ENCODE results near the gene GOLGA6L6. TPM values are rescaled to one million over a fixed set of nuclear protein-coding genes. Genes with fewer than 3 reads are reported as not detected.
"Not testable (repeated sequence)": the region's sequence is repeated elsewhere in the genome, so short reads cannot be mapped to it uniquely, and the experiment has no call there.

GOLGA6L6 gene
- not detected for total RNA-seq

- not testable (repeated sequence) for DNase-seq (ENCODE audit: low spot score); ATAC-seq (ENCODE audit: low FRiP score)
Measured at GRCh38 chr15:20541700-20542099, at the start of gene GOLGA6L6. Gene GOLGA6L6, minus strand, starts transcription at chr15:20541800. Its CDS starts 91 bp downstream, at chr15:20541709.

GRCh38 chr15:20590069-20590468 is 48.5 kb upstream of the GOLGA6L6 start:
- not testable (repeated sequence) for ATAC-seq (ENCODE audit: low FRiP score); DNase-seq (ENCODE audit: low spot score)

- DNase-seq (ENCODE audit: low spot score); ATAC-seq (ENCODE audit: low FRiP score): not testable (repeated sequence)
Measured at GRCh38 chr15:20586821-20587220, 45.2 kb upstream of the GOLGA6L6 start.

- ATAC-seq (ENCODE audit: low FRiP score); DNase-seq (ENCODE audit: low spot score): not testable (repeated sequence)
Measured at GRCh38 chr15:20582726-20583115, 41.1 kb upstream of the GOLGA6L6 start.

GRCh38 chr15:20582109-20582725 is 40.6 kb upstream of the GOLGA6L6 start:
- DNase-seq (ENCODE audit: low spot score); ATAC-seq (ENCODE audit: low FRiP score): not testable (repeated sequence)

GRCh38 chr15:20581261-20582108 is 39.9 kb upstream of the GOLGA6L6 start:
- DNase-seq (ENCODE audit: low spot score); ATAC-seq (ENCODE audit: low FRiP score): not testable (repeated sequence)

GRCh38 chr15:20579662-20580061 is 38.1 kb upstream of the GOLGA6L6 start:
- DNase-seq (ENCODE audit: low spot score); ATAC-seq (ENCODE audit: low FRiP score): not testable (repeated sequence)

- not testable (repeated sequence) for ATAC-seq (ENCODE audit: low FRiP score); DNase-seq (ENCODE audit: low spot score)
Measured at GRCh38 chr15:20551289-20551688, 9.7 kb upstream of the GOLGA6L6 start.

GRCh38 chr15:20505926-20506658 is 35.5 kb downstream of the GOLGA6L6 start:
- DNase-seq (ENCODE audit: low spot score); ATAC-seq (ENCODE audit: low FRiP score): not testable (repeated sequence)

GRCh38 chr15:20502839-20503238 is 38.8 kb downstream of the GOLGA6L6 start:
- DNase-seq (ENCODE audit: low spot score); ATAC-seq (ENCODE audit: low FRiP score): not testable (repeated sequence)

- ATAC-seq (ENCODE audit: low FRiP score); DNase-seq (ENCODE audit: low spot score): not testable (repeated sequence)
Measured at GRCh38 chr15:20501512-20502222, 39.9 kb downstream of the GOLGA6L6 start.

- not testable (repeated sequence) for DNase-seq (ENCODE audit: low spot score)
Measured at GRCh38 chr15:20497781-20498180, 43.8 kb downstream of the GOLGA6L6 start.

GRCh38 chr15:20493035-20493434 is 48.6 kb downstream of the GOLGA6L6 start:
- ATAC-seq (ENCODE audit: low FRiP score); DNase-seq (ENCODE audit: low spot score): not testable (repeated sequence)

More at GRCh38 chr15:20497781-20498180, 43.8 kb downstream of the GOLGA6L6 start:
- not testable (repeated sequence) for ATAC-seq (ENCODE audit: low FRiP score)

- not testable (repeated sequence) for DNase-seq (ENCODE audit: low spot score); ATAC-seq (ENCODE audit: low FRiP score)
Measured at GRCh38 chr15:20492598-20492997, 49.0 kb downstream of the GOLGA6L6 start.

GRCh38 chr15:20489320-20489719 is 52.3 kb downstream of the GOLGA6L6 start:
- not testable (repeated sequence) for ATAC-seq (ENCODE audit: low FRiP score); DNase-seq (ENCODE audit: low spot score)
